HG03571 (cell line): ENCODE measurements around the gene MEOX2.

ENCODE experiments used
- ATAC-seq: cut with Tn5 transposase; IDR thresholded peaks from one replicate; pipeline ENCODE4 v1.9.1; 2021; ENCODE audit not compliant: unreplicated experiment

Gene MEOX2

GRCh38 chr7:15618275-15618674 is 68.2 kb downstream of the MEOX2 start:
- no peak for ATAC-seq

DNA sequence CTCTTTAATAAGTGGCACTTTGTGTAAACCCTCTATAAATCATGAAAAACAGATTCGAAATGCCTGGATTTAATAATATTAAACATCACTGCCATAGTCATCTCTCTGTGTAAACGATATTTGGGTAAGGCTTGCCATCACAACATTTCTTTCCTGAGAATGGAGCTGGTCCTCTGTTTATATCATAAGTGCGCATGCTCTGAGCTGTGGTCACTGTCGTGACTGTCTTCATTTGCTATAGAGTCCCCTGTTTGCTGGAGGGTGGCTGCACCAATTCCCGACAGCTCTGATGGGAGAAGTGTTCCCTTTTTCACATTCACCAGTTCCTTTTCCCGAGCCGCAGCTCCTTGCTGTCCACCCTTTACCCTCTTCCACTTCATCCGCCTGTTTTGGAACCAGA is 74.3 kb downstream of the MEOX2 start:
- ATAC-seq: no peak

GRCh38 chr7:15610503-15610902 is 76.0 kb downstream of the MEOX2 start:
- no peak for ATAC-seq

DNA sequence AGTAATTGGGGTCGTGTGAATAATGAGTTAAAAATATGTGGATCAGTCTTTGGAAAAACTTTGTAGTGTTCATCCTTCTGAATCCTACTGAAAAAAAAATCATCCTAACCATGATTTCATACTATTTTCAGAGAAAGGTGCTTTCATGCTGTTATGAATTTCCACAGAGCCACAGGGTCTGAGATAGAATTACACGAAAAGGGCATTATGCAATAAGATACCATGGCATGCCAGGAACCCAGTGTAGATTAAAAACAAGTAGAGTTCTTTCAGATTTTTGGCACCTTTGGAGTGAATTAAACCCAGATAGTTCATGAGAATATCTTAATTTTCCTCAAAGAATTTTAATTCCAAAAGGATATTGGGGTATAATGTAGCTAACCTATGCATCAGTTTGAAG is 77.2 kb downstream of the MEOX2 start:
- ATAC-seq: no peak

DNA sequence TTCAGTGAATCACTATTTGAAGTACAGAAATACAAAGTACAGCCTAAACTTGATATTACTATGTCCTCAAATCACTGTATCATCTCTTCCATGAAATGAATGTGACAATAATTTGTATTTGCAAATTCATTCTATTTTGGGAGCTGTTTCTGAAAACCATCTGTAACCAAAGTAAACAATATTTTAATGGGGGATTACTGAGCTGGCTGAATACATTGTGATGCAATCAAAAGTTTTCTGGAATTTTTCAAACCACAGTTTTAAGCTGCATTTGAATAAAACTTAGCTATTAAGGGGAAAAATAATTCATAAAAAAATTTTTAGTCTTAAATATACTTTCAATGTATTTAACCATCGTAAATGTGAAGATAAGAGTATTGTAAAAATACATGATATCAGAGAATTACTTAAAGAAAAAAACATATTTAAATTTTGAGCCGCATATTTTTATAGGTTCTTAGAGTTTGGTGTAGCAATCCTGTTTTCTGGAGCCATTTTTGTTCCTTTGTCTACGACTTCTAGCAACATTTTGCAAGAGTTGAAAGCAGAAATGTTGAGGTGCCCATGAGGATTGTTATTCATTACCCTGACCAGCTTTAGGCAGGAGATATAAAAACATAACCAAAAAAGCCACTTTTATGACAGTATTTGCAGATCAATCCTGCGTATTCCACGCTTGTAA is 78.8 kb downstream of the MEOX2 start:
- no peak for ATAC-seq

- ATAC-seq: no peak
These were observed 79.9 kb downstream of the MEOX2 start for GRCh38 chr7:15606561-15606960.

- no peak for ATAC-seq
These were observed 82.3 kb downstream of the MEOX2 start for GRCh38 chr7:15604166-15604565.

DNA sequence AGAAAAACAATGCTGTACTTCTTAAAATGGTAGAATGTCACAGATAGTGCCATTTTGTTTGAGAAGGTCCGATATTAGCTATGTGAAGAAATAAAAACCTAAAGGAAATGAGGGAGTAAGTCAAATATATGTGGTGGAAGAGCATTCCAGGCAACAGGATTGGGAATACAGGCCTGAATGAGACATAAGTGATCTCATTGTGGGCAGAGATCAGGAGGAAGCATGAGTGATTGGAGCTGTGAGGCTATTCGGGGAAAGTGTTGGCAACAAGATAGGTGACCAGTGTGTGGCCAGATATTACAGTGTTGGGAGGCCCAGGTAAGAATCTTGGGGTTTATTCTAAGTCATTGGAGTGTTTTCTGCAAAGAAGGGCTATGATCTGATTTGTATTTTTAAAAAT is 83.4 kb downstream of the MEOX2 start:
- no peak for ATAC-seq

GRCh38 chr7:15602236-15602635 is 84.2 kb downstream of the MEOX2 start:
- ATAC-seq: no peak

DNA sequence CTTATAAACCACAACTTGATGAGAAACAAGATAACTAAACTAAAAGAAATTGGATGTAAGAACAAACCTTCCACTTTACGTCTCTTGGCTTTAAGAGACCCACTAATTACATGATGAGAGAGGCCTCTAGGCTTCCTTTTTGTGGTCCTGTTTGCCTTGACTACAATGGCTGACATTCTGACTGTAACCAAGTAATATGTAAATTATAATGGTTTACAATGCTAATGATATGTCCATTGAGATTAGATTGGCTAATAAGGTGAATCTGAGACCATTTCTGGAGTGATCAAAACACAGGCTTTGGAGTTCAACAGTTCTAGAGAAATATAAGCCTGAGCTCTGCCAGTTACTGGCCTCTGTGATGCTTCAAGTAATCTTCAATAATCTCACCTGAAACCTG is 85.3 kb downstream of the MEOX2 start:
- ATAC-seq: no peak

- no peak for ATAC-seq
These were observed 86.2 kb downstream of the MEOX2 start for GRCh38 chr7:15600298-15600697.

DNA sequence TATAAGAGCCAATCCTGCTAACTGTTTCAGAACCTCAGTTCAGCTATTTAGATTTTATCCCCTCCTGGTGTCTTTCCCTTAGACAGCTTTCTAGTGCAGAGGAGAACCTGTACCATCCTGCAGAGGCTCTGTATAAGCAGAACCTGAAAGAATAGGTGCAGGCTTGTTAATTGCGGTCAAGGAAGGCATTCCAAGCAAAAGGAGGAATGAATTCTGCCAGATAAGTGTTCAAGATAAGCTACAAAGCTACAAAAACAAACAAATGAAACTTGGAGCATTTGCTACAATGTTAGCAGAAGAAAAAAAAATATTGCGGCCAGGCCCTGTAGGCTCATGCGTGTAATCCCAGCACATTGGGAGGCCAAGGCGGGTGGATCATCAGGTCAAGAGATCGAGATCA is 92.0 kb downstream of the MEOX2 start:
- no peak for ATAC-seq

DNA sequence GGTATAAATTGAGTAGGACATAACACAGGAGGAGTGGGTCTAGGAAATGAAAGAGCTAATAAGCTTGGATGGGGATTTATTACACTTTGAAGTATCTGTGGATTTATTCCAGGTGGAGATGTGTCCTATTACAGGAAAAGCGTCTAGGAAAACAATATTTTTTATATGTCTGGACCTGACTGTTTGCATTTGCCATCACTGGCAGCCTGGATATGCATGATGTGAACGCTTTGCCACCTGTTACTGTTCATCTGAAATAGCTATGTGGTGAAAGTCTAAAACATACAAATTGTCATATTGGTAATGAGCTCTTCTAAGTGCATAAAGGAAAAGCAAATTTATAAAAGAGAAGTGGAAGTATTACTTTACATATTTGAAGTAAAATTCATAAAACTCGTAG is 93.1 kb downstream of the MEOX2 start:
- ATAC-seq: no peak

- no peak for ATAC-seq
These were observed 100.2 kb downstream of the MEOX2 start for GRCh38 chr7:15586266-15586665.

- no peak for ATAC-seq
These were observed 101.9 kb downstream of the MEOX2 start for GRCh38 chr7:15584575-15584974.

- no peak for ATAC-seq
These were observed 103.7 kb downstream of the MEOX2 start for GRCh38 chr7:15582773-15583172.

DNA sequence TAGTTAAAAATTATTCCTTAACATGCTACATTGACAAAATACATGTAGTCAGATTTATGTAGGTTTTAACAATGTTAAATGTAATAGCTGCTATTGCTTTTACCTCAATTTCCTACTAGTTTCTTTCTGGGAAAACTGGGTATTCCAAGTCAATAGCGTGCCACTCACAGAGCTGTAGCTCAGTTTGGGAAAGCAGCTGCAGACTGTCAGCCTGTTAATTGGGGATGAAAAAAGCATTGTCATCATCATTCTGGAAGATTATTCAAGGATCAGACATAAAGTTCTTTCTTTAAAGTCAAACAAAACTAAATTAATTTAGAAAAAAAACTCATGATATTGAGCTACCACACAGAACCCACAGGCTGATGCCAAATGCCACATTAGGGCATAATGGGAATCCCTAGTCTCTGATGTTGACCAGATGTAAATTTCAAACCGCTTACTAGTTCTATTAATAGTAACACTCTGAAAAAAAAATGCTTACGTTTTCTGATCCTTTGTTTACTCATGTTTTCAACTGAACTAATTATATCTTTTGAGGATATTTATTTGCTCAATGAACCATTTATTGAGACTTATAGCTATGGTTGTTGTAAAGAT is 105.0 kb downstream of the MEOX2 start:
- no peak for ATAC-seq

DNA sequence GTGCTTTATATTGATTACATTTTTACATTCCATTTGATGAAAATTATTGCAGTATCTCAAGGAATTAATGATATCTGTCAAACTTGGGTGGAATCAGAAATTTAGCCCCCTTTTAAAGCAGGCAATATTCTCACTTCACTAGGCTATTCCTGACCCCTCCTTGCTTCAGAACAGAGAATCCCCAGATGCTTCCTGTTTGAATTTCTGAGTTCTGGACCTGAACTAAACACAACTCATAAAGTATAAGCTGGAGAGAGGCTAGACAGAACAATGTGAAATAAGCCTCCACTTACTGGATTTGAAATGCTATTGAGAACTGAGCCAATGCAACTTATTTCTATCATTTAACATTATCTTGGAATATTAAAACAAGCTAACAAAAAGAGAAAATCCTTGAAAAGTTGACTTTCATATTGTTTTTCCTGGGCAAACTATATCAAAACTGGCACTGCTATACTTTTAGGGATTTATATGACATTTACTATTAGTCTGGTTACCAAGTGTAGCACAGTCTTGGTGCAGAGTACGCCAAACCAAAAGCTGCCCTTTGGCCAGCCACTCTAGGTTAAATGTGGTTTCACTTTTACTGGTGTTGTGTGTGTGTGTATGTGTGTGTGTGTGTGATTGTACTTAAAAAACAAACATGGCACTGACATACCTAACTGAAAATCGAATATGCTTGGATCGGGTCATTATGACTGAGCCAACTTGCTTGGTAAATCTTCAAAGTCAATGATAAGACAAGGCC is 105.7 kb downstream of the MEOX2 start:
- ATAC-seq: no peak

GRCh38 chr7:15577600-15577999 is 108.9 kb downstream of the MEOX2 start:
- ATAC-seq: no peak

GRCh38 chr7:15571301-15571878 is 115.1 kb downstream of the MEOX2 start:
- ATAC-seq: no peak

GRCh38 chr7:15567652-15568051 is 118.8 kb downstream of the MEOX2 start:
- no peak for ATAC-seq

DNA sequence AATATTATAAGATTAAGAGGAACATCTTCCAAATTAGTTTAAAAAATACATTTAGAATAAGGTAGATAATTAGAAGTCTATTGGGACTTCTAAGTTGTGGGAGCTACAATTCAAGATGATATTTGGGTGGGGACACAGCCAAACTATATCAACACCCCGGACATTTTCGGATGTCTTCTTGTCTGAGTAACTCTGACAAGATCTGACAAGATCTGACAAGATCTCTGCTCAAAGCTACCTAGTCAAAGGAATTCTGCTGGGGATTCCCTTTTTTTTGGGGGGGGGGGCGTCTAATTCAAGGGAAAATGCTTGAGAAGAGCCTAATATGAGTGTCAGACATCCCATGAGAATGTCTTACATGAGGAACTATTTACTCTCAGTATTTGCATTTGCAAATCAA is 119.4 kb downstream of the MEOX2 start:
- ATAC-seq: no peak
